Measurements from ENCODE around the gene LRRC28. TPM values are rescaled to one million over a fixed set of nuclear protein-coding genes. Genes with fewer than 3 reads are reported as not detected.

LRRC28 gene
- total RNA-seq, 1 donor from 2014 or later = 23.8 TPM

DNA sequence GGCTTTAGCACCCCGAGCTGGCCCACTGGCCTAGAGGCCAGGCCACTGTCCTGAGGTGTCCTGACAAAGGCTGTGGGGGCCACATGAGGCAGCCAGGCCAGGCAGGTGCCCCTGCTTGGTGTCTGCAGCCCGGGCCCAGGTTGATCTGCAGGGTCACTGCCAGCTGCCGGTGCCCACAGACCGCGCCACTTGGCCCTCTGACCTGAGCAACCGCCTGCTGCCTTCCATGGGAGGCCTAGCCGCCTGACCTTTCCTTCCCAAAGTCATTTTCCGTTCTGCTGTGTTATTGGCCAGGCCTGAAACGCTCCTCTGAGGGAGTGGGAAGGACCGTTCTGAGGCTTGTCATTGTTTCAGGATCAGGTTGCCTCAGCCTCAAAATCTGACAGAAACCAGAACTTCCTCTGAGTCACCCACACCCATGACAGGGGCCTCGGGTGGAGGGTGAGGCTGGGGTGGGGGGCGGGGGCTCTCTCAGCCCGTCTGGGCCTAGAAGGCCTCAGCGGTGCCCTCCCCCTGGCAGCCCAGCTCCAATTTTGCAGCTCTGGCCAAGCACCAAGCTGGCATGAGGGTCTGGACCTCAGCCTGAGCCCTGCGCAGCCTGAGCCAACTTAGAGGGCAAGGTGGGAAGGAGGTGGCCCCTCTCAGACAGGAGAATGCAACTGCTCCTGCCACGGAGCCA, 173.8 kb downstream of the LRRC28 start:
- peak overlapping the region; percentile 78 for H3K27ac ChIP-seq
- no peak overlapping the region for H3K4me3 ChIP-seq
- H3K27me3 ChIP-seq = no peaks in the 10 kb centered on the region
- H3K36me3 ChIP-seq = no peaks in the 10 kb centered on the region
- no peaks in the 10 kb centered on the region for H3K9me3 ChIP-seq
- no peak for DNase-seq (ENCODE audit: extremely low spot score in 2 of 2)
- intact Hi-C loops (cut with DNase I) = no loop called here
- TF ChIP-seq POLR2AphosphoS5 (IDR thresholded peaks at IDR 0.05; ENCODE audit: insufficient read depth in 1 of 2, low read depth in 1 of 2) (peak in 1 of 2 donors; percentile 17), POLR2A (IDR thresholded peaks at IDR 0.05) (no peak)
- TF ChIP-seq, protein P1, sequence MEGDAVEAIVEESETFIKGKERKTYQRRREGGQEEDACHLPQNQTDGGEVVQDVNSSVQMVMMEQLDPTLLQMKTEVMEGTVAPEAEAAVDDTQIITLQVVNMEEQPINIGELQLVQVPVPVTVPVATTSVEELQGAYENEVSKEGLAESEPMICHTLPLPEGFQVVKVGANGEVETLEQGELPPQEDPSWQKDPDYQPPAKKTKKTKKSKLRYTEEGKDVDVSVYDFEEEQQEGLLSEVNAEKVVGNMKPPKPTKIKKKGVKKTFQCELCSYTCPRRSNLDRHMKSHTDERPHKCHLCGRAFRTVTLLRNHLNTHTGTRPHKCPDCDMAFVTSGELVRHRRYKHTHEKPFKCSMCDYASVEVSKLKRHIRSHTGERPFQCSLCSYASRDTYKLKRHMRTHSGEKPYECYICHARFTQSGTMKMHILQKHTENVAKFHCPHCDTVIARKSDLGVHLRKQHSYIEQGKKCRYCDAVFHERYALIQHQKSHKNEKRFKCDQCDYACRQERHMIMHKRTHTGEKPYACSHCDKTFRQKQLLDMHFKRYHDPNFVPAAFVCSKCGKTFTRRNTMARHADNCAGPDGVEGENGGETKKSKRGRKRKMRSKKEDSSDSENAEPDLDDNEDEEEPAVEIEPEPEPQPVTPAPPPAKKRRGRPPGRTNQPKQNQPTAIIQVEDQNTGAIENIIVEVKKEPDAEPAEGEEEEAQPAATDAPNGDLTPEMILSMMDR (IDR thresholded peaks at IDR 0.05) = no peak
- H3K4me1 ChIP-seq = peaks cover 23% of the 10 kb centered on the region

- H3K27ac ChIP-seq = peak overlapping the region; percentile 78
- H3K4me3 ChIP-seq = no peak overlapping the region
- TF ChIP-seq, protein P1 (IDR thresholded peaks at IDR 0.05) = peak in 1 of 3 experiments; percentile 17
- no peak for TF ChIP-seq POLR2A (IDR thresholded peaks at IDR 0.05)
- H3K4me1 ChIP-seq = peaks cover 23% of the 10 kb centered on the region
- no peak for DNase-seq (ENCODE audit: extremely low spot score in 2 of 2)
- H3K36me3 ChIP-seq = no peaks in the 10 kb centered on the region
- H3K9me3 ChIP-seq = no peaks in the 10 kb centered on the region
- intact Hi-C loops (cut with DNase I) = no loop called here
- no peaks in the 10 kb centered on the region for H3K27me3 ChIP-seq
Measured at GRCh38 chr15:99425657-99426301, 174.5 kb downstream of the LRRC28 start.

- no peaks in the 10 kb centered on the region for H3K27me3 ChIP-seq
- no peaks in the 10 kb centered on the region for H3K36me3 ChIP-seq
- H3K4me3 ChIP-seq = no peak overlapping the region
- peaks cover 23% of the 10 kb centered on the region for H3K4me1 ChIP-seq
- no peak for DNase-seq (ENCODE audit: extremely low spot score in 2 of 2)
- H3K9me3 ChIP-seq = no peaks in the 10 kb centered on the region
- intact Hi-C loops (cut with DNase I) = no loop called here
- H3K27ac ChIP-seq = peak overlapping the region; percentile 78
- no peak for TF ChIP-seq POLR2AphosphoS5 (IDR thresholded peaks at IDR 0.05; ENCODE audit: insufficient read depth in 1 of 2, low read depth in 1 of 2)
- TF ChIP-seq, protein P1 (IDR thresholded peaks at IDR 0.05) = no peak
- TF ChIP-seq POLR2A (IDR thresholded peaks at IDR 0.05) = no peak
Measured at GRCh38 chr15:99426431-99427105, 175.3 kb downstream of the LRRC28 start.

- DNase-seq (ENCODE audit: extremely low spot score in 2 of 2) = no peak
- TF ChIP-seq, protein P1 (IDR thresholded peaks at IDR 0.05) = no peak
- TF ChIP-seq POLR2A (IDR thresholded peaks at IDR 0.05) (no peak), POLR2AphosphoS5 (IDR thresholded peaks at IDR 0.05; ENCODE audit: insufficient read depth in 1 of 2, low read depth in 1 of 2) (no peak)
- intact Hi-C loops (cut with DNase I) = no loop called here
Measured at GRCh38 chr15:99427210-99427609, 175.9 kb downstream of the LRRC28 start.

More at GRCh38 chr15:99427210-99427609, 175.9 kb downstream of the LRRC28 start:
- Histone ChIP-seq H3K9me3 (no peaks in the 10 kb centered on the region), H3K27ac (no peak overlapping the region), H3K27me3 (no peaks in the 10 kb centered on the region), H3K4me3 (no peak overlapping the region), H3K4me1 (peaks cover 23% of the 10 kb centered on the region), H3K36me3 (no peaks in the 10 kb centered on the region)
